Measurements from ENCODE around the gene KISS1R.
A peak's percentile ranks its signal among the peaks of the same experiment; 100 is the strongest.
"Not testable (repeated sequence)": the region's sequence is repeated elsewhere in the genome, so short reads cannot be mapped to it uniquely, and the experiment has no call there.

Gene KISS1R

DNA sequence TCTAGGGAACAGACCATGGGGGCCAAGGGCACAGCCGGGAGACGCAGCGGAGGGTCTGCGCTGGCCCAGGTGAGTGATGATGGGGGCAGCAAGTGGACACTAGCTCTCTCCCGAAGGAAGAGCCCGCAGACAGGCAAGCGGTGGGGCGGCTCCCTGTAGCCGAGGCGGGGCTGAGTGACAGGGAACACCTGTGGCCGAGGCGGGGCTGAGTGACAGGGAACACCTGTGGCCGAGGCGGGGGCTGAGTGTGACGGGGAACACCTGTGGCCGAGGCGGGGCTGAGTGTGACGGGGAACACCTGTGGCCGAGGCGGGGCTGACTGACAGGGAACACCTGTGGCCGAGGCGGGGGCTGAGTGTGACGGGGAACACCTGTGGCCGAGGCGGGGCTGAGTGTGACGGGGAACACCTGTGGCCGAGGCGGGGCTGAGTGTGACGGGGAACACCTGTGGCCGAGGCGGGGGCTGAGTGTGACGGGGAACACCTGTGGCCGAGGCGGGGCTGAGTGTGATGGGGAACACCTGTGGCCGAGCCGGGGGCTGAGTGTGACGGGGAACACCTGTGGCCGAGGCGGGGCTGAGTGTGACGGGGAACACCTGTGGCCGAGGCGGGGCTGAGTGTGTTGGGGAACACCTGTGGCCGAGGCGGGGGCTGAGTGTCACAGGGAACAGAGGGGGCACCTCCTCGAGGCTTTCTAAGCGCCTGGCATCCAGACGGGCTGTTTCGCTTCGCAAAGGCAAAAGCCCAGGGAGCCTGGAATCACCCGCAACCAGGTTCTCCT is 25.5 kb upstream of the KISS1R start:
- not testable (repeated sequence) for H3K14ac ChIP-seq (ENCODE audit: low read length); H2BK120ac ChIP-seq (ENCODE audit: low read depth, low read length); H4K91ac ChIP-seq (ENCODE audit: low read depth, low read length, poor library complexity); H3K27ac ChIP-seq (replicated peaks; ENCODE audit: low read length); H3K4ac ChIP-seq (ENCODE audit: low read length); H4K8ac ChIP-seq (ENCODE audit: low read depth, low read length); H3K9me3 ChIP-seq (replicated peaks in 1 of 2; ENCODE audit: control insufficient read depth in 2 of 2, insufficient read depth in 1 of 2, low read depth in 1 of 2, low read length in 2 of 2); H3K4me1 ChIP-seq (ENCODE audit: control insufficient read depth in 2 of 2, insufficient read depth in 1 of 2, low read depth in 1 of 2, low read length in 2 of 2); H2AFZ ChIP-seq (ENCODE audit: low read length); H3K23ac ChIP-seq (ENCODE audit: low read depth, low read length, poor library complexity); H3K27me3 ChIP-seq (ENCODE audit: control insufficient read depth in 3 of 3, insufficient read depth in 3 of 3, low read depth in 1 of 3, low read length in 3 of 3); DNase-seq (ENCODE audit: low spot score); H2BK12ac ChIP-seq (ENCODE audit: low read length); H3K18ac ChIP-seq (ENCODE audit: low read length); H2BK15ac ChIP-seq (ENCODE audit: low read length)
- Histone ChIP-seq H3K79me1 (ENCODE audit: low read depth, low read length) (peaks cover 12% of the 10 kb centered on the region), H3K9ac (ENCODE audit: low read depth, low read length, poor library complexity) (peak overlapping the region; percentile 70), H2AK5ac (ENCODE audit: low read depth, low read length) (peak overlapping the region; percentile 100), H3K36me3 (replicated peaks in 1 of 2; ENCODE audit: control insufficient read depth in 2 of 2, insufficient read depth in 2 of 2, low read length in 2 of 2) (peaks cover 20 to 47% of the 10 kb centered on the region in 2 donors), H2BK5ac (ENCODE audit: low read length) (peak overlapping the region; percentile 97), H3K4me2 (ENCODE audit: insufficient read depth, low read length, poor library complexity, severe bottlenecking) (peak overlapping the region; percentile 83), H3K4me3 (ENCODE audit: low read length in 2 of 2) (peak overlapping the region in 1 of 2 donors; percentile 96)
- WGBS, 2 donors (ENCODE audit: extremely low coverage in 2 of 2, insufficient read length in 2 of 2, insufficient replicate concordance in 1 of 2), result no CpG with 5 or more reads among the region's 50 CpGs

DNA sequence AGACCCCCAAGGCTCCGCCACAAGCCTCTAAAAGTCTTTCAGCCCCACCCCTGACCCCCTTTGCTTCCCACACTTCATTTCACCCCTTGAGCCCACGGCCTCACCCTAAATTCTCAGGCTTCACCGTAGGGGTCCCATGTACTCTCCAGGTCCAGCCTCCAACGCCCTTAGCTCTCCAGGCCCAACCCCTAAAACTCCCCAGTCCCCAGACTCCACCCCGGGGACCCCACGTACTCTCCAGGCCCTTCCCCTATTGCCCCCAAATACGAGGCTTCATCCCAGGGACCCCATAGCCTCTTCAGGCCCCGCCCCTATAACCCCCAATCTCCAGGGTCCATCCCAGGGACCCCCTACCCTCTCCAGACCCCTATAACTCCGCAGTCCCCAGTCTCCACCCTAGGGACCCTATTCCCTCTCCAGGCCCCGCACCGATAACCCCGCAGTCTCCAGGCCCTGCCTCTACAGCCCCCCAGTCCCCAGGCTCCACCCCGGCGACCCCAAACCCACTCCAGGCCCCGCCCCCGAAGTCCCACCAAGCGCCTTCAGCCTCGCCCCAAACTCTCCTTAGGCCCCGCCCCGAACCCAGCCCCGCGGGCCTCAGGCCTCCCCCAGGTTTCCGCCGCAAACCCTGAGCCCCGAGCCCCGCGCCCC is 24.8 kb upstream of the KISS1R start:
- H2BK12ac ChIP-seq (ENCODE audit: low read length), result no peak overlapping the region
- no peaks in the 10 kb centered on the region for H3K4me1 ChIP-seq (ENCODE audit: control insufficient read depth in 2 of 2, insufficient read depth in 1 of 2, low read depth in 1 of 2, low read length in 2 of 2)
- peaks cover 12% of the 10 kb centered on the region for H3K79me1 ChIP-seq (ENCODE audit: low read depth, low read length)
- WGBS, 2 donors (ENCODE audit: extremely low coverage in 2 of 2, insufficient read length in 2 of 2, insufficient replicate concordance in 1 of 2), result no CpG with 5 or more reads among the region's 27 CpGs
- no peak overlapping the region for H3K4ac ChIP-seq (ENCODE audit: low read length)
- peak overlapping the region; percentile 97 for H2BK5ac ChIP-seq (ENCODE audit: low read length)
- H3K9ac ChIP-seq (ENCODE audit: low read depth, low read length, poor library complexity), result peak overlapping the region; percentile 9
- H4K91ac ChIP-seq (ENCODE audit: low read depth, low read length, poor library complexity), result no peak overlapping the region
- H2BK15ac ChIP-seq (ENCODE audit: low read length), result no peak overlapping the region
- peak overlapping the region; percentile 83 for H3K4me2 ChIP-seq (ENCODE audit: insufficient read depth, low read length, poor library complexity, severe bottlenecking)
- H2BK120ac ChIP-seq (ENCODE audit: low read depth, low read length), result peak overlapping the region; percentile 81
- H3K23ac ChIP-seq (ENCODE audit: low read depth, low read length, poor library complexity), result no peak overlapping the region
- H3K4me3 ChIP-seq (ENCODE audit: low read length in 2 of 2), result peak overlapping the region; percentile 96 to 100
- peak overlapping the region; percentile 100 for H2AK5ac ChIP-seq (ENCODE audit: low read depth, low read length)
- H3K27ac ChIP-seq (replicated peaks; ENCODE audit: low read length), result no peak overlapping the region
- no peak overlapping the region for H4K8ac ChIP-seq (ENCODE audit: low read depth, low read length)
- peak overlapping the region; percentile 100 for H2AFZ ChIP-seq (ENCODE audit: low read length)
- peaks cover 18 to 47% of the 10 kb centered on the region in 2 donors for H3K36me3 ChIP-seq (replicated peaks in 1 of 2; ENCODE audit: control insufficient read depth in 2 of 2, insufficient read depth in 2 of 2, low read length in 2 of 2)
- no peak overlapping the region for H3K14ac ChIP-seq (ENCODE audit: low read length)
- peak overlapping the region; percentile 38 for H3K18ac ChIP-seq (ENCODE audit: low read length)
- H3K9me3 ChIP-seq (replicated peaks in 1 of 2; ENCODE audit: control insufficient read depth in 2 of 2, insufficient read depth in 1 of 2, low read depth in 1 of 2, low read length in 2 of 2), result peaks cover 0 to 2% of the 10 kb centered on the region in 2 donors
- DNase-seq (ENCODE audit: low spot score), result no peak
- H3K27me3 ChIP-seq (ENCODE audit: control insufficient read depth in 3 of 3, insufficient read depth in 3 of 3, low read depth in 1 of 3, low read length in 3 of 3), result no peaks in the 10 kb centered on the region

DNA sequence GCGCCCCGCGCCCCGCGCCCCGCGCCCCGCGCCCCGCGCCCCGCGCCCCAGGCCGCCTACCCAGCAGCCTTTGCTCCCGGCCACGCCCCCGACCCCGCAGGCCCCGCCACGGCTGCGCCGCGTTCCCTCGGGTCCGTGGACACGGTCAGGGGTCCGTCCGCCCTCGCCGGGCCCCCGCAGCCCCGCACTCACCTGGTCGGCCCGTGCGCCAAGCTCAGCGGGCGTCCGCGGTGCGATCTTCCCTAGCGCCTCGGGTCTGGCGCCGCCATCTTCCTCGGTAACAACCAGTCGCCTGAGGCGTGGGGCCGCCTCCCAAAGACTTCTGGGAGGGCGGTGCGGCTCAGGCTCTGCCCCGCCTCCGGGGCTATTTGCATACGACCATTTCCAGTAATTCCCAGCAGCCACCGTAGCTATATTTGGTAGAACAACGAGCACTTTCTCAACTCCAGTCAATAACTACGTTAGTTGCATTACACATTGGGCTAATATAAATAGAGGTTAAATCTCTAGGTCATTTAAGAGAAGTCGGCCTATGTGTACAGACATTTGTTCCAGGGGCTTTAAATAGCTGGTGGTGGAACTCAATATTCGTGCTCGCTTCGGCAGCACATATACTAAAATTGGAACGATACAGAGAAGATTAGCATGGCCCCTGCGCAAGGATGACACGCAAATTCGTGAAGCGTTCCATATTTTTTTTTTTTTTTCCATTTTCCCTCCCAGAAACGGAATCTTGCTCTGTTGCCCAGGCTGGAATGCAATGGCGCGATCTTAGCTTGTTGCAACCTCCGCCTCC is 24.0 kb upstream of the KISS1R start, which contains the start of the genes MED16 and RNU6-9:
Gene MED16, minus strand, starts transcription at position 294 of the 796 bp plus-strand sequence. CDS start 2,056 bp downstream, outside the sequence.
Gene RNU6-9, plus strand, starts transcription at position 591 of the 796 bp plus-strand sequence.
- Histone ChIP-seq H3K9me3 (replicated peaks in 1 of 2; ENCODE audit: control insufficient read depth in 2 of 2, insufficient read depth in 1 of 2, low read depth in 1 of 2, low read length in 2 of 2) (peaks cover 0 to 2% of the 10 kb centered on the region in 2 donors), H3K27ac (replicated peaks; ENCODE audit: low read length) (peak within 1 kb of the TSS; percentile 81), H3K23ac (ENCODE audit: low read depth, low read length, poor library complexity) (peak within 1 kb of the TSS; percentile 93), H3K4ac (ENCODE audit: low read length) (no peak within 1 kb of the TSS), H3K18ac (ENCODE audit: low read length) (peak within 1 kb of the TSS; percentile 100), H4K91ac (ENCODE audit: low read depth, low read length, poor library complexity) (peak within 1 kb of the TSS; percentile 85), H2AK5ac (ENCODE audit: low read depth, low read length) (peak within 1 kb of the TSS; percentile 100), H3K4me3 (ENCODE audit: low read length in 2 of 2) (peak within 1 kb of the TSS; percentile 96 to 100), H2AFZ (ENCODE audit: low read length) (peak within 1 kb of the TSS; percentile 100), H2BK5ac (ENCODE audit: low read length) (peak within 1 kb of the TSS; percentile 97), H3K36me3 (replicated peaks in 1 of 2; ENCODE audit: control insufficient read depth in 2 of 2, insufficient read depth in 2 of 2, low read length in 2 of 2) (peaks cover 16 to 47% of the 10 kb centered on the region in 2 donors), H2BK120ac (ENCODE audit: low read depth, low read length) (peak within 1 kb of the TSS; percentile 81), H3K79me1 (ENCODE audit: low read depth, low read length) (peaks cover 12% of the 10 kb centered on the region), H2BK12ac (ENCODE audit: low read length) (no peak within 1 kb of the TSS), H2BK15ac (ENCODE audit: low read length) (no peak within 1 kb of the TSS), H3K4me2 (ENCODE audit: insufficient read depth, low read length, poor library complexity, severe bottlenecking) (peak within 1 kb of the TSS; percentile 83), H4K8ac (ENCODE audit: low read depth, low read length) (peak within 1 kb of the TSS; percentile 99), H3K14ac (ENCODE audit: low read length) (peak within 1 kb of the TSS; percentile 94), H3K9ac (ENCODE audit: low read depth, low read length, poor library complexity) (peak within 1 kb of the TSS; percentile 100), H3K27me3 (ENCODE audit: control insufficient read depth in 3 of 3, insufficient read depth in 3 of 3, low read depth in 1 of 3, low read length in 3 of 3) (no peaks in the 10 kb centered on the region), H3K4me1 (ENCODE audit: control insufficient read depth in 2 of 2, insufficient read depth in 1 of 2, low read depth in 1 of 2, low read length in 2 of 2) (no peaks in the 10 kb centered on the region)
- no CpG with 5 or more reads among the region's 69 CpGs for WGBS, 2 donors (ENCODE audit: extremely low coverage in 2 of 2, insufficient read length in 2 of 2, insufficient replicate concordance in 1 of 2)
- DNase-seq (ENCODE audit: low spot score), result peak; percentile 91

Measured in neuronal stem cell (in vitro differentiated cells).